A673 (cell line): ENCODE results near the gene NEGR1. TPM values are rescaled to one million over a fixed set of nuclear protein-coding genes. Genes with fewer than 3 reads are reported as not detected.

Source experiments
- BruUV-seq: library from RNA; stranded (reverse); fragments of 400-500 nt; replicated peaks from 2 replicates; lab custom pipeline; 2021; lab: Mats Ljungman, UMichigan
- CTCF ChIA-PET: fragments of 300-600 bp; sonication (Branson Sonifier 250); formaldehyde crosslinking; loops from one replicate; lab custom pipeline; 2022; ENCODE audit warnings: antibody characterized with exemption; lab: Charles Lee
- POLR2A ChIA-PET: fragments of 300-600 bp; sonication (Branson Sonifier 250); formaldehyde crosslinking; loops from one replicate; lab custom pipeline; 2022; ENCODE audit warnings: antibody characterized with exemption; ENCODE audit not compliant: low non-redundant PET; lab: Charles Lee
- DNase-seq: peaks from one replicate; pipeline ENCODE4 v3.0.0-alpha.2; 2015; ENCODE audit warnings: low spot score
- H3K27ac ChIP-seq: fragments of 200-600 bp; sonication (generic); 2 replicates; pipeline ENCODE4 v1.5.1; 2016; ENCODE audit warnings: mixed run types, low read depth, mild to moderate bottlenecking, mixed read lengths, antibody characterized with exemption, low read length; ENCODE audit not compliant: poor library complexity, severe bottlenecking
- H3K27me3 ChIP-seq: fragments of 200-600 bp; sonication (generic); replicated peaks from 2 replicates; pipeline ENCODE4 v1.6.1; 2017; ENCODE audit warnings: mixed run types, low read depth, mild to moderate bottlenecking, mixed read lengths, antibody characterized with exemption, low read length; ENCODE audit not compliant: insufficient read depth, poor library complexity
- H3K36me3 ChIP-seq: fragments of 200-600 bp; sonication (generic); 2 replicates; pipeline ENCODE4 v1.6.1; 2016; ENCODE audit warnings: mixed run types, mild to moderate bottlenecking, mixed read lengths, antibody characterized with exemption, low read length; ENCODE audit not compliant: insufficient read depth, poor library complexity, severe bottlenecking
- H3K4me1 ChIP-seq: fragments of 200-600 bp; sonication (generic); 2 replicates; pipeline ENCODE4 v1.6.1; 2017; ENCODE audit warnings: mixed run types, mild to moderate bottlenecking, mixed read lengths, antibody characterized with exemption, low read length; ENCODE audit not compliant: insufficient read depth, poor library complexity, severe bottlenecking
- H3K4me3 ChIP-seq: fragments of 200-600 bp; sonication (generic); 2 replicates; pipeline ENCODE4 v1.5.1; 2016; ENCODE audit warnings: low read depth, mixed run types, mild to moderate bottlenecking, mixed read lengths, low read length; ENCODE audit not compliant: poor library complexity, severe bottlenecking
- H3K9me3 ChIP-seq: fragments of 200-600 bp; sonication (generic); 2 replicates; pipeline ENCODE4 v1.6.1; 2016; ENCODE audit warnings: mixed run types, low read depth, mild to moderate bottlenecking, mixed read lengths, antibody characterized with exemption, low read length; ENCODE audit not compliant: poor library complexity, severe bottlenecking
- EZH2 ChIP-seq: fragments of 200-600 bp; sonication (generic); IDR thresholded peaks from 2 replicates; pipeline ENCODE4 v1.6.1; 2017; ENCODE audit warnings: borderline replicate concordance, low read depth, mild to moderate bottlenecking, mixed read lengths, antibody characterized with exemption, low read length; ENCODE audit not compliant: poor library complexity, severe bottlenecking
- intact Hi-C: fragments of 100-400 bp; cut with micrococcal nuclease; formaldehyde crosslinking; loops from one replicate; pipeline ENCODE4 v1.10.0; 2022; ENCODE audit not compliant: unreplicated experiment
- total RNA-seq: library from RNA; stranded (reverse); gene quantifications from 2 replicates; pipeline ENCODE4 v1.2.3, GENCODE V29; 2021
- TF ChIP-seq, protein P1 (sequence below): fragments of 300-800, 200-600 bp; sonication (generic); conservative IDR thresholded peaks from 2 replicates; pipeline ENCODE4 v1.5.1; 2017; ENCODE audit warnings: low read depth, mild to moderate bottlenecking, antibody characterized with exemption, low read length, moderate library complexity, mixed read lengths

NEGR1 gene
- total RNA-seq, 1 experiment from 2014 or later, result 7.6 TPM

DNA sequence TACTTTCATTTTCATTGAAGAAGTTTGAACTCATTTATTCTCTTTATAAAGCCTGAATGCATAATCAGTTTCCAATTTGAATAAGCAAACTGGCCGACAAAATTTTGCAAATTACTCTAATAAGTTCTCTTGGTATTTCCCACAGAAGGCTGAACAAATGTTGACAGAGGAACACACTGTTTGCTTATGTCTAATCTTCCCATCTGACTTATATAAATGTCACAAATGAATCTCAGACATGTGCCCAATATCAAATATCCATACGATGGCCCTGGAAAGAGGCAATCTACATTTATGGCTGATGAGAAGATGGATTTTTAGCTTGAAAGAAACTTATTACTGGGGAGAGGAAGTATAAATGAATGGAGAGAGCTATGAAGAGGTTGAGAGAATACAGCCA is 820.9 kb downstream of the NEGR1 start:
- Histone ChIP-seq H3K9me3 (no peaks in the 10 kb centered on the region), H3K27me3 (no peaks in the 10 kb centered on the region), H3K4me1 (no peaks in the 10 kb centered on the region), H3K27ac (no peak overlapping the region), H3K36me3 (no peaks in the 10 kb centered on the region), H3K4me3 (no peak overlapping the region)
- ChIA-PET CTCF (no interaction called here), POLR2A (no interaction called here)
- TF ChIP-seq, protein P1, sequence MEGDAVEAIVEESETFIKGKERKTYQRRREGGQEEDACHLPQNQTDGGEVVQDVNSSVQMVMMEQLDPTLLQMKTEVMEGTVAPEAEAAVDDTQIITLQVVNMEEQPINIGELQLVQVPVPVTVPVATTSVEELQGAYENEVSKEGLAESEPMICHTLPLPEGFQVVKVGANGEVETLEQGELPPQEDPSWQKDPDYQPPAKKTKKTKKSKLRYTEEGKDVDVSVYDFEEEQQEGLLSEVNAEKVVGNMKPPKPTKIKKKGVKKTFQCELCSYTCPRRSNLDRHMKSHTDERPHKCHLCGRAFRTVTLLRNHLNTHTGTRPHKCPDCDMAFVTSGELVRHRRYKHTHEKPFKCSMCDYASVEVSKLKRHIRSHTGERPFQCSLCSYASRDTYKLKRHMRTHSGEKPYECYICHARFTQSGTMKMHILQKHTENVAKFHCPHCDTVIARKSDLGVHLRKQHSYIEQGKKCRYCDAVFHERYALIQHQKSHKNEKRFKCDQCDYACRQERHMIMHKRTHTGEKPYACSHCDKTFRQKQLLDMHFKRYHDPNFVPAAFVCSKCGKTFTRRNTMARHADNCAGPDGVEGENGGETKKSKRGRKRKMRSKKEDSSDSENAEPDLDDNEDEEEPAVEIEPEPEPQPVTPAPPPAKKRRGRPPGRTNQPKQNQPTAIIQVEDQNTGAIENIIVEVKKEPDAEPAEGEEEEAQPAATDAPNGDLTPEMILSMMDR, result no peak
- no peak for TF ChIP-seq EZH2
- DNase-seq, result no peak
- no TSS peak for BruUV-seq
- intact Hi-C loops, result no loop called here

DNA sequence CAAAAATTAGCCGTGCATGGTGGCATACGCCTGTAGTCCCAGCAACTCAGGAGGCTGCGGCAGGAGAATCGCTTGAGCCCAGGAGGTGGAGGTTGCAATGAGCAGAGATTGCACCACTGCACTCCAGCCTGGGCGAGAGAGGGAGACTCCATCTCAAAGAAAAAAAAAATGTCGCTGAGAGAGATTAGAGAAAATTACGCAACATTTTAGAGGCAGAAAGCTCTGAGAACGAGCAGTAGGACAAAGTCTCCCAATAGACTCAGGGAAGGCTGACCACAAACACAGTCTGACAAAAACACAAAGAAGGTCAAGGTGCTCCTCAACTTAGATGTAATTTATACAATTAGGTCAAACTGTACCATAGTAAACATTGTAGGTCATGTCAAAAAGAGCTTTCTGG is 833.9 kb downstream of the NEGR1 start:
- peak; percentile 2 for DNase-seq
- H3K27ac ChIP-seq, result no peak overlapping the region
- POLR2A ChIA-PET, result no interaction called here

DNA sequence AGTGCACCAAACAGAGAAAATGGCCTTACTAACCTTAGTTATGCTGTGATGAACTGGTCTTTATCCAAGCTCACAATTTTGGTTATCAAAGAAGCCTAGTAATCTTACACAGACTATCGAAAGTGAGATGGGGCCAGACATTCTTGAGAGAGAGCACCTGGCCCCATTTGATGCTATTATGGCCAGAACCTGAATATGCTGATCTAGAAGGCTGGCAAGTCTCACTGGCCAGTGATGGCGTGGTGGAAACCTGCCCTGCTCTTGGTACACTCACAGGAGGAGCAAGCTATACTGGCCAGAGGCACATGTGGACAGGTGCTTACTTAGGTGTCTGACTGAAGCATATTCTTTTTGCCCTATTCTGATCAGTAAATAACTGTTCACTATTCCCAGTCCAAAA is 843.7 kb downstream of the NEGR1 start:
- intact Hi-C loops, result no loop called here
- Histone ChIP-seq H3K36me3 (no peaks in the 10 kb centered on the region), H3K27ac (no peak overlapping the region), H3K4me1 (no peaks in the 10 kb centered on the region), H3K9me3 (no peaks in the 10 kb centered on the region), H3K4me3 (no peak overlapping the region), H3K27me3 (no peaks in the 10 kb centered on the region)
- TF ChIP-seq, protein P1, result no peak
- no peak for TF ChIP-seq EZH2
- CTCF ChIA-PET, result no interaction called here
- no TSS peak for BruUV-seq
- no peak for DNase-seq
- POLR2A ChIA-PET, result no interaction called here

More for the DNA sequence above, 833.9 kb downstream of the NEGR1 start:
- TF ChIP-seq, protein P1, result no peak
- no peak for TF ChIP-seq EZH2
- no peaks in the 10 kb centered on the region for H3K4me1 ChIP-seq
- CTCF ChIA-PET, result no interaction called here
- no TSS peak for BruUV-seq
- no peaks in the 10 kb centered on the region for H3K27me3 ChIP-seq
- no peaks in the 10 kb centered on the region for H3K36me3 ChIP-seq
- H3K4me3 ChIP-seq, result no peak overlapping the region
- intact Hi-C loops, result no loop called here
- no peaks in the 10 kb centered on the region for H3K9me3 ChIP-seq
